CD4-positive, alpha-beta memory T cell (primary cell): ENCODE data around the gene IL20RA. TPM values are rescaled to one million over a fixed set of nuclear protein-coding genes. Genes with fewer than 3 reads are reported as not detected.

Experiments used
- CTCF ChIA-PET: fragments of 350-600 bp; sonication (Branson Sonifier 250); formaldehyde crosslinking; loops from one replicate; lab custom pipeline; 2021; ENCODE audit warnings: inconsistent platforms; ENCODE audit not compliant: partially characterized antibody; lab: Charles Lee
- POLR2A ChIA-PET: fragments of 350-600 bp; sonication (Branson Sonifier 250); formaldehyde crosslinking; loops from one replicate; lab custom pipeline; 2021; ENCODE audit not compliant: partially characterized antibody; lab: Charles Lee
- DNase-seq, 5 donors: peaks; one replicate each; pipeline versions ENCODE4 v3.0.0 to v3.0.0-alpha.2; 2020 to 2022; ENCODE audit warnings: mixed read lengths in 1 of 5
- H3K27ac ChIP-seq: one replicate; pipeline ENCODE4 v1.7.0; 2013; ENCODE audit warnings: low read depth, low read length
- H3K27me3 ChIP-seq: 2 replicates; pipeline ENCODE4 v1.7.0; 2013; ENCODE audit warnings: mild to moderate bottlenecking, low read length, moderate library complexity; ENCODE audit not compliant: insufficient read depth
- H3K36me3 ChIP-seq: 2 replicates; pipeline ENCODE4 v1.7.0; 2013; ENCODE audit warnings: mild to moderate bottlenecking, low read length, moderate library complexity; ENCODE audit not compliant: insufficient read depth
- H3K4me1 ChIP-seq: 2 replicates; pipeline ENCODE4 v1.7.0; 2013; ENCODE audit warnings: mild to moderate bottlenecking, low read length, moderate library complexity; ENCODE audit not compliant: insufficient read depth
- H3K4me3 ChIP-seq, 2 donors: one replicate each; pipeline ENCODE4 v1.7.0; 2013; ENCODE audit warnings: low read length in 2 of 2, mild to moderate bottlenecking in 1 of 2
- H3K9me3 ChIP-seq, 2 donors: one replicate each; pipeline ENCODE4 v1.7.0; 2013; ENCODE audit warnings: low read length in 2 of 2, control low read depth in 1 of 2; ENCODE audit not compliant: control insufficient read depth in 1 of 2
- H3K27ac Mint-ChIP-seq, 7 donors: one replicate each; pipeline ENCODE4 v1.8.0; 2020 to 2021; ENCODE audit warnings: mixed read lengths in 7 of 7, mild to moderate bottlenecking in 6 of 7, inconsistent platforms in 3 of 7, moderate library complexity in 3 of 7
- H3K27me3 Mint-ChIP-seq, 2 donors: one replicate each; pipeline ENCODE4 v1.8.0; 2020 to 2021; ENCODE audit warnings: mixed read lengths in 2 of 2
- H3K36me3 Mint-ChIP-seq, 2 donors: one replicate each; pipeline ENCODE4 v1.8.0; 2020 to 2021; ENCODE audit warnings: mixed read lengths in 2 of 2, inconsistent platforms in 1 of 2, mild to moderate bottlenecking in 1 of 2
- H3K4me1 Mint-ChIP-seq, 4 donors: one replicate each; pipeline ENCODE4 v1.8.0; 2020 to 2021; ENCODE audit warnings: mixed read lengths in 4 of 4, mild to moderate bottlenecking in 1 of 4
- H3K4me3 Mint-ChIP-seq, 8 donors: one replicate each; pipeline ENCODE4 v1.8.0; 2020 to 2021; ENCODE audit warnings: mixed read lengths in 8 of 8, mild to moderate bottlenecking in 7 of 8, moderate library complexity in 6 of 8, inconsistent platforms in 3 of 8
- H3K9me3 Mint-ChIP-seq, 8 donors: one replicate each; pipeline ENCODE4 v1.8.0; 2020 to 2021; ENCODE audit warnings: mixed read lengths in 8 of 8, mild to moderate bottlenecking in 5 of 8, inconsistent platforms in 3 of 8, moderate library complexity in 1 of 8
- intact Hi-C: fragments of 100-400 bp; cut with micrococcal nuclease; formaldehyde crosslinking; loops from one replicate; pipeline ENCODE4 v1.15.1; 2023
- polyA plus RNA-seq, 2 donors: library from polyadenylated mRNA; unstranded; fragments of 300-500 nt; fragmentation: Illumina TruSeq; gene quantifications; one replicate each; pipeline ENCODE4 v1.2.3, GENCODE V29; 2021
- total RNA-seq, 2 experiments: library from RNA; stranded (reverse); gene quantifications; one replicate each; pipeline ENCODE4 v1.2.3, GENCODE V29; 2021

The IL20RA gene
- total and polyA plus RNA-seq, 4 experiments from 2014 or later = not detected

- DNase-seq = peak in 4 of 5 donors; percentile 38 to 51 (median 46)
- POLR2A ChIA-PET = no interaction called here
Observed at GRCh38 chr6:136967876-136968752, 76.7 kb downstream of the IL20RA start.

GRCh38 chr6:136964398-136964797 is 80.4 kb downstream of the IL20RA start:
- Mint-ChIP-seq H3K27me3 (peaks cover 13 to 31% of the 10 kb centered on the region in 2 donors), H3K27ac (no peak overlapping the region), H3K4me3 (no peak overlapping the region), H3K9me3 (no peaks in the 10 kb centered on the region), H3K4me1 (peaks cover 0 to 10% (median 6%) of the 10 kb centered on the region in 4 donors), H3K36me3 (no peaks in the 10 kb centered on the region)
- intact Hi-C loops = loop anchor here (10.0 kb wide), 1 partner anchor 210 kb away; the partner anchor contains the start of gene IL22RA2
- DNase-seq = no peak
- ChIA-PET CTCF (interaction anchor here (1.5 to 2.5 kb wide), 2 partner anchors 9 to 16 kb away, joined by 3 to 8 read pairs; no protein-coding TSS in a partner anchor), POLR2A (no interaction called here)
- Histone ChIP-seq H3K4me1 (no peaks in the 10 kb centered on the region), H3K27ac (no peak overlapping the region), H3K27me3 (no peaks in the 10 kb centered on the region), H3K4me3 (no peak overlapping the region), H3K36me3 (no peaks in the 10 kb centered on the region), H3K9me3 (no peaks in the 10 kb centered on the region)

More at GRCh38 chr6:136967876-136968752, 76.7 kb downstream of the IL20RA start:
- Histone ChIP-seq H3K9me3 (no peaks in the 10 kb centered on the region), H3K4me1 (no peaks in the 10 kb centered on the region), H3K36me3 (no peaks in the 10 kb centered on the region), H3K27ac (no peak overlapping the region), H3K4me3 (no peak overlapping the region), H3K27me3 (no peaks in the 10 kb centered on the region)
- Mint-ChIP-seq H3K36me3 (no peaks in the 10 kb centered on the region), H3K9me3 (peaks cover 0 to 2% (median 0%) of the 10 kb centered on the region in 8 donors), H3K4me1 (peaks cover 0 to 10% (median 6%) of the 10 kb centered on the region in 4 donors), H3K4me3 (peak overlapping the region in 1 of 8 donors; percentile 17), H3K27me3 (peaks cover 10 to 32% of the 10 kb centered on the region in 2 donors), H3K27ac (peak overlapping the region in 1 of 7 donors; percentile 68)
- intact Hi-C loops = loop anchor here (1.0 to 10.0 kb wide), 4 partner anchors 126 to 673 kb away; partner anchors contain the start of gene IL22RA2
- CTCF ChIA-PET = interaction anchor here (1.2 to 2.5 kb wide), 7 partner anchors 7 to 346 kb away, joined by 3 to 9 read pairs (median 5); no protein-coding TSS in a partner anchor

- POLR2A ChIA-PET = no interaction called here
- intact Hi-C loops = loop anchor here (10.0 kb wide), 1 partner anchor 212 kb away; the partner anchor contains the start of gene IL22RA2
Observed at GRCh38 chr6:136963259-136963658, 81.5 kb downstream of the IL20RA start.

GRCh38 chr6:136962661-136963060 is 82.1 kb downstream of the IL20RA start:
- H3K27ac Mint-ChIP-seq = no peak overlapping the region
- H3K4me3 ChIP-seq = no peak overlapping the region
- no peak overlapping the region for H3K4me3 Mint-ChIP-seq
- H3K4me1 ChIP-seq = no peaks in the 10 kb centered on the region
- no peaks in the 10 kb centered on the region for H3K36me3 ChIP-seq
- H3K27ac ChIP-seq = no peak overlapping the region
- no peaks in the 10 kb centered on the region for H3K9me3 ChIP-seq
- ChIA-PET POLR2A (no interaction called here), CTCF (interaction anchor here (2.5 kb wide), 1 partner anchor 10 kb away, joined by 8 read pairs; no protein-coding TSS in a partner anchor)
- no peak for DNase-seq
- intact Hi-C loops = loop anchor here (10.0 kb wide), 1 partner anchor 212 kb away; the partner anchor contains the start of gene IL22RA2
- H3K9me3 Mint-ChIP-seq = no peaks in the 10 kb centered on the region
- H3K27me3 Mint-ChIP-seq = peaks cover 9 to 30% of the 10 kb centered on the region in 2 donors
- H3K27me3 ChIP-seq = no peaks in the 10 kb centered on the region
- H3K36me3 Mint-ChIP-seq = no peaks in the 10 kb centered on the region
- peaks cover 0 to 2% (median 2%) of the 10 kb centered on the region in 4 donors for H3K4me1 Mint-ChIP-seq

More at GRCh38 chr6:136963259-136963658, 81.5 kb downstream of the IL20RA start:
- Mint-ChIP-seq H3K36me3 (no peaks in the 10 kb centered on the region), H3K27me3 (peaks cover 12 to 34% of the 10 kb centered on the region in 2 donors), H3K4me3 (no peak overlapping the region), H3K9me3 (no peaks in the 10 kb centered on the region), H3K27ac (no peak overlapping the region), H3K4me1 (peaks cover 0 to 8% (median 6%) of the 10 kb centered on the region in 4 donors)
- no peak overlapping the region for H3K27ac ChIP-seq
- H3K27me3 ChIP-seq = no peaks in the 10 kb centered on the region
- CTCF ChIA-PET = interaction anchor here (1.5 to 2.5 kb wide), 2 partner anchors 10 to 17 kb away, joined by 3 to 8 read pairs; no protein-coding TSS in a partner anchor
- H3K9me3 ChIP-seq = no peaks in the 10 kb centered on the region
- H3K4me3 ChIP-seq = no peak overlapping the region
- H3K4me1 ChIP-seq = no peaks in the 10 kb centered on the region
- H3K36me3 ChIP-seq = no peaks in the 10 kb centered on the region
- no peak for DNase-seq

- Mint-ChIP-seq H3K4me1 (no peaks in the 10 kb centered on the region), H3K4me3 (no peak overlapping the region), H3K36me3 (no peaks in the 10 kb centered on the region), H3K9me3 (no peaks in the 10 kb centered on the region), H3K27ac (no peak overlapping the region), H3K27me3 (peaks cover 7 to 26% of the 10 kb centered on the region in 2 donors)
- Histone ChIP-seq H3K36me3 (no peaks in the 10 kb centered on the region), H3K27ac (no peak overlapping the region), H3K4me3 (no peak overlapping the region), H3K4me1 (no peaks in the 10 kb centered on the region), H3K9me3 (no peaks in the 10 kb centered on the region), H3K27me3 (peaks cover 2% of the 10 kb centered on the region)
- no peak for DNase-seq
- CTCF ChIA-PET = interaction anchor here (0.7 kb wide), 1 partner anchor 58 kb away, joined by 3 read pairs; no protein-coding TSS in a partner anchor
- intact Hi-C loops = loop anchor here (10.0 kb wide), 1 partner anchor 213 kb away; the partner anchor contains the start of gene IL22RA2
- POLR2A ChIA-PET = no interaction called here
Observed at GRCh38 chr6:136961848-136962247, 82.9 kb downstream of the IL20RA start.

GRCh38 chr6:136960781-136961180 is 84.0 kb downstream of the IL20RA start:
- Mint-ChIP-seq H3K4me1 (no peaks in the 10 kb centered on the region), H3K27me3 (peaks cover 7 to 25% of the 10 kb centered on the region in 2 donors), H3K27ac (no peak overlapping the region), H3K9me3 (no peaks in the 10 kb centered on the region), H3K4me3 (no peak overlapping the region), H3K36me3 (no peaks in the 10 kb centered on the region)
- ChIA-PET CTCF (interaction anchor here (1.2 kb wide), 1 partner anchor 8 kb away, joined by 5 read pairs; no protein-coding TSS in a partner anchor), POLR2A (no interaction called here)
- Histone ChIP-seq H3K27me3 (peaks cover 4% of the 10 kb centered on the region), H3K4me3 (no peak overlapping the region), H3K27ac (no peak overlapping the region), H3K36me3 (no peaks in the 10 kb centered on the region), H3K9me3 (no peaks in the 10 kb centered on the region), H3K4me1 (no peaks in the 10 kb centered on the region)
- no peak for DNase-seq
- intact Hi-C loops = loop anchor here (10.0 kb wide), 1 partner anchor 214 kb away; the partner anchor contains the start of gene IL22RA2
